GM23338 (cell line): ENCODE results near the gene LYZ. TPM values are rescaled to one million over a fixed set of nuclear protein-coding genes. Genes with fewer than 3 reads are reported as not detected.

Source experiments
- EZH2 ChIP-seq: fragments of 200-600 bp; sonication (generic); IDR thresholded peaks from one replicate; pipeline ENCODE4 v1.8.0; 2017; ENCODE audit warnings: antibody characterized with exemption, mild to moderate bottlenecking, low read depth; ENCODE audit not compliant: unreplicated experiment
- JUNB ChIP-seq: IDR thresholded peaks from one replicate; pipeline ENCODE4 v1.6.1; 2016; ENCODE audit warnings: antibody characterized with exemption; ENCODE audit not compliant: unreplicated experiment
- REST ChIP-seq: IDR thresholded peaks from one replicate; pipeline ENCODE4 v1.6.1; 2018; ENCODE audit warnings: antibody characterized with exemption; ENCODE audit not compliant: unreplicated experiment
- ZNF331 ChIP-seq: fragments of 250-450 bp; sonication (Bioruptor Pico); IDR thresholded peaks from 2 replicates; pipeline ENCODE4 v1.5.0; 2020; ENCODE audit warnings: low read depth, mild to moderate bottlenecking, moderate library complexity
- ZNF462 ChIP-seq: fragments of 250-450 bp; sonication (Bioruptor Pico); IDR thresholded peaks from 2 replicates; pipeline ENCODE4 v1.5.0; 2020; ENCODE audit warnings: mild to moderate bottlenecking, moderate library complexity
- polyA plus RNA-seq: library from polyadenylated mRNA; unstranded; fragments of >200 nt; fragmentation: Nextera tagmentation; extraction: Ambion mirVana; gene quantifications from 2 replicates; pipeline ENCODE4 v1.2.1, GENCODE V29; 2016
- total RNA-seq: library from RNA; depleted of rRNA; stranded (reverse); fragments of >200 nt; shearing (Covaris generic); gene quantifications from 2 replicates; pipeline ENCODE4 v1.2.3, GENCODE V29; 2014

LYZ gene
- total and polyA plus RNA-seq, 2 experiments from 2014 or later, result not detected

GRCh38 chr12:69359531-69360347 lies 11.6 kb downstream of the LYZ start, which contains the start of gene YEATS4 (continued):
- no peak for TF ChIP-seq ZNF462
- TF ChIP-seq JUNB, result no peak
- TF ChIP-seq REST, result no peak
- no peak for TF ChIP-seq ZNF331 (CRISPR knock-in tag)
- no peak for TF ChIP-seq EZH2
